ENCODE measurements around the gene TRIM71.

DNA sequence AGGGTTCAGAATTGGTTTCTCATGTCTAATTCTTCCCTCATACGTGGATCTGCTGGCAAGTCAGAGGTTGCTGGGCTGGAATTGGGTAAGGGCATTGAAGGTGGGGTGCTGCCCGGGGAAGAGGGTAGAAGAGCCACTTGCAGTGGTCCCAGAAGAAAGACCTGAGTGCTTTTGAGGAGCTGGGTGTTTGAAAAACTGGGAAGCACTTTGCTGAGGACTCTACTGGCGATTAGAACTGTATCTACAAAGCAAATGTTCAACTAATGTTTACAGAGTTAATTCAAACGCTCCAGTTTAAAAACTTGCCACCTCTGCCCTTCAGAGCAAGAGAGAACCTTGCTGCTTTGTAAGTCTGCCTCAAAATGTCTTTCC lies 21.9 kb downstream of the TRIM71 start:
- TF ChIP-seq CTCF (IDR thresholded peaks at IDR 0.05; ENCODE audit: insufficient read depth, low read depth, low read length) (no peak), EZH2 (IDR thresholded peaks at IDR 0.05; ENCODE audit: insufficient read depth, low read length) (no peak)

All from astrocyte (in vitro differentiated cells and primary cell).